GM12873 (cell line): ENCODE data around the gene COL12A1.
A peak's percentile ranks its signal among the peaks of the same experiment; 100 is the strongest.

Source experiments
- TF ChIP-seq, protein P1 (sequence below): IDR thresholded peaks from 2 replicates; pipeline ENCODE4 v1.5.1; 2012; ENCODE audit warnings: low read depth, mild to moderate bottlenecking, moderate library complexity, low read length, control low read depth; ENCODE audit not compliant: insufficient read depth; ENCODE audit errors: missing control alignments

COL12A1 gene

DNA sequence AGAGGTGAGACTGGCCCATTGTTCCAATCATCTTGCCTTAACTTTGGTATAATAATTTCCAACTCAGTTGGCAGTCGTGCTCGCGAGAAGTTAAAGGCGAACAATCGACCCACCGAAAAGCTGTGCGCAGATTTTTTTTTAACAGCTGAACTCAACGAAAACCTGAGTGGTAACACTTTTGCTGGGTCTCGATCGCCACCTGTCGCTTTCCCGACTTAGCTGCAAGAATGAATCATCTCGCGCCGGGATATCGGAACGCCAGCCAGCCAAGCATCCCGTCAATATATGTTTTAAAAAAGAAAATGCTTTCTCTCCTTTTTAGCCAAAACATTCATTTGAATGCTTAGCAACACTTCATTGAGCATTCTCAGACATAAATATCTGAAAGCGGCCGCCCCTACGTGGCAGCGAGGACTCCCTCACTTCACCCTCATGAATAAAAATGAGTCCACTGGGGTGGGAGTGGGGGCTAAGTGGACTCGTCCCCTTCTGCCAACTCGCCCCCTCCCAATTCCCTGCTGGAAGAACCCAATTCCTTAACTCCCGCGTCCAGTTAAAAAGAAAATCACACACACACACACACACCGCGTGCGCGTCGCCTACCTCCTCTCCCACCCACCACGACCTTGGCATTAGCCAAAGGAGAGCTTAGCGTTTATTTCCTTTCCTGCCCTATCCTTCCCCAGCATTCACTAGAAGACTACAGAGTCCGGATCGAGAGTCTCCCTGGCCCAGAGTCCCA lies 1.5 kb downstream of the COL12A1 start:
- TF ChIP-seq, protein P1, sequence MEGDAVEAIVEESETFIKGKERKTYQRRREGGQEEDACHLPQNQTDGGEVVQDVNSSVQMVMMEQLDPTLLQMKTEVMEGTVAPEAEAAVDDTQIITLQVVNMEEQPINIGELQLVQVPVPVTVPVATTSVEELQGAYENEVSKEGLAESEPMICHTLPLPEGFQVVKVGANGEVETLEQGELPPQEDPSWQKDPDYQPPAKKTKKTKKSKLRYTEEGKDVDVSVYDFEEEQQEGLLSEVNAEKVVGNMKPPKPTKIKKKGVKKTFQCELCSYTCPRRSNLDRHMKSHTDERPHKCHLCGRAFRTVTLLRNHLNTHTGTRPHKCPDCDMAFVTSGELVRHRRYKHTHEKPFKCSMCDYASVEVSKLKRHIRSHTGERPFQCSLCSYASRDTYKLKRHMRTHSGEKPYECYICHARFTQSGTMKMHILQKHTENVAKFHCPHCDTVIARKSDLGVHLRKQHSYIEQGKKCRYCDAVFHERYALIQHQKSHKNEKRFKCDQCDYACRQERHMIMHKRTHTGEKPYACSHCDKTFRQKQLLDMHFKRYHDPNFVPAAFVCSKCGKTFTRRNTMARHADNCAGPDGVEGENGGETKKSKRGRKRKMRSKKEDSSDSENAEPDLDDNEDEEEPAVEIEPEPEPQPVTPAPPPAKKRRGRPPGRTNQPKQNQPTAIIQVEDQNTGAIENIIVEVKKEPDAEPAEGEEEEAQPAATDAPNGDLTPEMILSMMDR = peak; percentile 74

DNA sequence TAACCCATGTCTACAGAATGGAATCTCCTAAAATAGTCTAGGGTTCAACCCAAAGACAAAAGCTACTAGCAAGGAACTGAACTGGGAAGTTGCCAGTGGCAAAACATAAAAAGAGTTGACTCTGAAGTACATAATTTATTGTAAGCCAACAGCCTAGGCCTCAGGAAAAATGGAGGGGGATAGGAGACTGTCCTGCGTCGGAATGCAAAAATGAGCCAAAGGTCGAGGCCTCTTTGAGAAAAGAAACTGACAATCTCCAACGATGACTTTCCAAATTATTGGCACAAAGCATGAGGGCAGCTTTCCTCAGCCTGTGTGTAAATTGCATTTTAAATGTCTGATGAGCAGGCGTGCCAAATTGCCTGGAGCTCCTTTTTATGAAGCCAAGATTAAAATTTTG lies 2.1 kb downstream of the COL12A1 start:
- TF ChIP-seq, protein P1 = no peak

DNA sequence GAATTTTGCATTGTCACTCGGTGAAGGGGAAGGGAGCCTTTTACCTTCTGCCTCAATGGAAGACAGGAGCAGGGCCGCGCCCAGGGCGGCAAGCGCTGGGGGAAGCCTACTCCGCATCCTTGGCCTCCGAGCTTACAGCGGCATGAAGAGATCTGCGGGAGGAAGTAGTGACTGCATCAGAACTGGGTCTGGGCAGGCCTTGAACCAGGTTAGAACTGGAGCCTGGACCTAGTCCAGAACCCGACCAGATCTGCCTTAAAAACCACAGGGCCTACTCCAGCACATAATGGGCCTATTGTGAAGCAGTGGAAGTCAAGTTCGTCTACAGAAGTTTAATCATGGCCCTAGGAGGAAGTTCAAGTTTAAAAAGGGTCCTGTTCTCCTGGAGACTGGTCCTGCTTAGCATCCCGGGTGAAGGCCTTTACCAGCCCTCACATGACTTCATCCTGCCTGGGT lies 3.1 kb downstream of the COL12A1 start:
- TF ChIP-seq, protein P1 = no peak

DNA sequence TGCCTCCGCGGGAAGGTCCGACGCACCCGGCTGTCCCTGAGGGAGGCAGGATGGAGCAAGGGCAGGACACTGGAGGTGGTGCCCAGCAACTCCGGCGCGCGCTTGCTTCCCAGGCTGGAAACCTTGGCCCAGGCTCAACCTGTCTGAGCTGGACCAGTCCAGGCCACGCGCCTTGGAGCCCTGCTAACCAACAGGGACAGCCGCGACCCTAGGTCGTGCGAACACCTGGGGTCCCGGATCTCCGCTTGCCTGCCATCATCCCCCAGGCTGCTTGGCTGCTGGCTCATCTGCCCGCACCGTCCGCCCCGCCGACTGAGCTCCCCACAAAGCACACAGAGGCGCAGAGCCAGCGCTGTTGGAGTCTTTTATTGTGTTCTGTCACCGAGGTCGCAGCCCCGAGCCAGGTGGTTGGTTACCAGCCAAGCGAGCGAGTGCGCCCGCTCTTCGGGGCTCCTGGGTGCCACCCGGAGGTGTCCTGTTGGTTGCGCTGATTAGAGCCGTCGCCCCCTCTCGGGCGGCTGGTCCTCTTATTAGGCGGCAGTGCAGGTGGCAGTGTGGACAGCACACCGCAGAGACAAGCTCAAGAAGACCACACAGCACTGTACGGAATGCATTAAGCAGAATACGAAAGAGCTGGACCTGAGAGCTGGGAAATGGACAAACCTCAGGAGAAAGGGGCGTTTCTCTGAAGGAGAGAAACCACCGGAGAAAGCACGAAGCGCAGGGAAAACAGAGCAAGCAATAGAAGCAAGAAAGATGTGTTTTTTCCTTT lies 3.8 kb downstream of the COL12A1 start:
- TF ChIP-seq, protein P1 = no peak

DNA sequence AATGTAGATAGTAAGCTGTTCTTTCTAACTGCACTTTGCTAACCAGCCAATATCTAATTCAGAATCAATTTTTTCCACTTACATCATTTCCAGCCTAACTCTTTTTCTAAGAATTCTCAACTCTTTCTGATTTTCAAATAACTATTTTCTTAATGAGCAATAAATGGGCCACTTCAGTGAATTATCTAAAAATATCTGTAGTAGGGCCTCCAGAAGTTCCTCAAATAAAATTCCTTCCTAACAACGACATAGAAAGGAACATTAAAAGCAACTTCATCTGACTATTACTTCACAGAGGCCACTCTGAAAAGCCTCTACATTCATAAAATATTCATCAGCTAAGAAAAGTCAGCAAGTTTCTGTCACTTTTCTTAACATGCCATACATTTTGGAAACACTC lies 4.8 kb downstream of the COL12A1 start:
- TF ChIP-seq, protein P1 = no peak

DNA sequence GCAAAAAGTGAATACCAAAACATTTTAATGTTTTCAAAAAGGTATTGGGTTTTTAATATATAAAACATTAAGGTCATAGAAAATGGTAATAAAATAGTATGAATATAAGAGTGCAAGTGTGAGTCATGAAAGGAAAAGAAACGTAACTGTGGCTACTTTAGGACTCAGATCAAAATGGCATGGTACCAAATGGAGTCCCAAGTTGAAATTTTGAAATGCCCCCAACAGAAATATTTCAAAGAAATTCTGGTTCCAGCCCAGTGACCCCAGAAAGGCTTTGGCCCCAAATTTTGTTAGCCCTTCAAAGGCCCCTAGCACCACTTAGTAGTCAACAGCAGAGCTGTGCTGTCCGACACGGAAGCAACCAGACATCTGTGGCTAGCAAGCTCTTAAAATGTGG lies 6.0 kb downstream of the COL12A1 start:
- TF ChIP-seq, protein P1 = no peak

DNA sequence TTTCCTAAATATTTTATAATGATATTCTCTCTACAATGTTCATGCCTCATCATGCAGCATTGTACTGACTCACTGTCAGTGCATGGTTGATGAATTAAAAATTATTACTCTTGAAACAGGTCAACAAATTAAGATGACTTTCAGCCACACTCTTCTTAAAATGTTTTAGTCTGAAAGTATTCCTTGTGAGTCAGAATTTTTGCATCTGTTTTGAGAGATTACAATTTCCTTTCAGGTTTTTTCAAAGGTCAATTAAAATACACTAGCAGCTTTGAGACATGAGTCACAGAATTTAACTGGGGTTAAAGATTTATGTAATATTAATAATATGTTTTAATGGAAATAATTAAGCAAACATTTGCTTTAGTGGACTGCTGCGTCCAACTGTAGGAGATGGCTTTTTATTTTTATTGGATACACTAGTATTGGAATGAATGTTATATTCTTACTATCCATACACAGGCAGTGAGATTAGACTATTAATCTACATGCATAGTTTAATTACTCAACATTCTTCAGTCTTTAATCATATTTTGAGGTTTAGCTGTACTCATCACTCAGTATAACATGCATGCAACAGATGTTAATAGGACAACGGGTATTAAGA lies 9.7 kb downstream of the COL12A1 start:
- TF ChIP-seq, protein P1 = no peak
